Parathyroid adenoma (tissue), 2 donors: Measurements from ENCODE around the gene KIF1A.

Experiments
- H2AFZ ChIP-seq: fragments of 300-600 bp; sonication (generic); one replicate; pipeline ENCODE4 v1.7.0; 2017; ENCODE audit warnings: antibody characterized with exemption, mild to moderate bottlenecking
- H3K27ac ChIP-seq: fragments of 300-600 bp; sonication (generic); one replicate; pipeline ENCODE4 v1.7.0; 2017
- H3K27me3 ChIP-seq: fragments of 300-600 bp; sonication (generic); one replicate; pipeline ENCODE4 v1.7.0; 2017; ENCODE audit warnings: low read length; ENCODE audit not compliant: control insufficient read depth, insufficient read depth
- H3K36me3 ChIP-seq: fragments of 300-600 bp; sonication (generic); one replicate; pipeline ENCODE4 v1.7.0; 2017; ENCODE audit warnings: low read length; ENCODE audit not compliant: control insufficient read depth, insufficient read depth
- H3K4me1 ChIP-seq: fragments of 300-600 bp; sonication (generic); one replicate; pipeline ENCODE4 v1.7.0; 2017; ENCODE audit warnings: control low read depth
- H3K4me2 ChIP-seq: fragments of 300-600 bp; sonication (generic); one replicate; pipeline ENCODE4 v1.7.0; 2017; ENCODE audit warnings: low read length
- H3K4me3 ChIP-seq: fragments of 300-600 bp; sonication (generic); one replicate; pipeline ENCODE4 v1.7.0; 2017; ENCODE audit warnings: low read depth, low read length
- H3K79me2 ChIP-seq: fragments of 300-600 bp; sonication (generic); one replicate; pipeline ENCODE4 v1.7.0; 2017; ENCODE audit warnings: control low read depth
- H3K9ac ChIP-seq: fragments of 300-600 bp; sonication (generic); one replicate; pipeline ENCODE4 v1.7.0; 2017; ENCODE audit warnings: mild to moderate bottlenecking
- H3K9me3 ChIP-seq: fragments of 300-600 bp; sonication (generic); one replicate; pipeline ENCODE4 v1.7.0; 2017; ENCODE audit warnings: low read length; ENCODE audit not compliant: control insufficient read depth
- CTCF ChIP-seq: fragments of 300-600 bp; sonication (generic); IDR thresholded peaks from one replicate; pipeline ENCODE4 v1.7.0; 2017; ENCODE audit warnings: antibody characterized with exemption, mild to moderate bottlenecking
- donor health status: primary hyperparathyroidism.

KIF1A gene

GRCh38 chr2:240730501-240731177 is 89.4 kb downstream of the KIF1A start:
- no peaks in the 10 kb centered on the region for H3K79me2 ChIP-seq
- H3K36me3 ChIP-seq = no peaks in the 10 kb centered on the region
- no peak overlapping the region for H3K4me2 ChIP-seq
- no peak for TF ChIP-seq CTCF
- no peak overlapping the region for H3K27ac ChIP-seq
- no peak overlapping the region for H3K4me3 ChIP-seq
- H3K4me1 ChIP-seq = no peaks in the 10 kb centered on the region
- no peak overlapping the region for H3K9ac ChIP-seq
- H3K9me3 ChIP-seq = no peaks in the 10 kb centered on the region
- H2AFZ ChIP-seq = no peak overlapping the region
- no peaks in the 10 kb centered on the region for H3K27me3 ChIP-seq

DNA sequence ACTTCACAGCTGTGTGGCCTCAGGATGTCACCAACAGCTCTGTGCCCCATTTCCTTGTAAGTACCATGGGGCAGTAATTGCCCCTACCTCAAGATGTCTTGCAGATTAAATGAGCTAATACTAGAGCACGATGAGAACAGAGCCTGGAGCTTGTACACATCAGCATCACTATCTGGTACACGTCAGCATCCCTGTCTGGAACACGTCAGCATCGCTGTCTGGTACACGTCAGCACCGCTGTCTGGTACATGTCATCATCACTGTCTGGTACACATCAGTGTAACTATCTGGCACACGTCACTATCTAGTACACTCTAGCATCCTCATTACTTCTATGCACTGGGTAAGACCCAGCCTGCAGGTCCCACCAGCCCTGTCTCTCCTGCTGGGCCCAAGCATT is 91.2 kb downstream of the KIF1A start:
- Histone ChIP-seq H3K9me3 (no peaks in the 10 kb centered on the region), H3K4me2 (no peak overlapping the region), H3K9ac (no peak overlapping the region), H3K4me1 (no peaks in the 10 kb centered on the region), H2AFZ (no peak overlapping the region), H3K79me2 (no peaks in the 10 kb centered on the region), H3K27ac (no peak overlapping the region), H3K36me3 (no peaks in the 10 kb centered on the region), H3K4me3 (no peak overlapping the region), H3K27me3 (no peaks in the 10 kb centered on the region)
- TF ChIP-seq CTCF = no peak

DNA sequence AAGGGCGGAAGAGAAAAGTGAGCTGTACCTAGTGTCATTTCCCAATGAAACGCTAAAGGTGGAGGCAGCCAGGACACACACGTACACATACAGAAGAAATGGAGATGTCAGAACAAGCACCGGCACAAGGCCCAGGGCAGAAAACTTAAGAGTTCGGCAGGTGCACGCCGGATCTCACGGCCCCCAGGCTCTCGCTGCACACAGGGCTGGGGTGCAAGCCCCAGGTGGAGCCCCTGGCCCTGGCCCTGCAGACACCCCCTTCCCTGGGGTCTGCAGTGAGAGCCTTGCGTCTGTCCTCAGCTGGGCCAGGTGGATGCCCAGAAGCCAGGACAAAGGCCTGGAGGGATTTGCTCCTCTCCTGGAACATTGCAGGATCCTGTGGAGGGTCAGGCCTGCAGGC is 91.7 kb downstream of the KIF1A start:
- no peaks in the 10 kb centered on the region for H3K9me3 ChIP-seq
- H3K36me3 ChIP-seq = no peaks in the 10 kb centered on the region
- H3K9ac ChIP-seq = no peak overlapping the region
- H3K4me1 ChIP-seq = no peaks in the 10 kb centered on the region
- no peak overlapping the region for H3K27ac ChIP-seq
- H2AFZ ChIP-seq = no peak overlapping the region
- no peak for TF ChIP-seq CTCF
- H3K79me2 ChIP-seq = no peaks in the 10 kb centered on the region
- H3K4me2 ChIP-seq = no peak overlapping the region
- no peak overlapping the region for H3K4me3 ChIP-seq
- H3K27me3 ChIP-seq = no peaks in the 10 kb centered on the region

DNA sequence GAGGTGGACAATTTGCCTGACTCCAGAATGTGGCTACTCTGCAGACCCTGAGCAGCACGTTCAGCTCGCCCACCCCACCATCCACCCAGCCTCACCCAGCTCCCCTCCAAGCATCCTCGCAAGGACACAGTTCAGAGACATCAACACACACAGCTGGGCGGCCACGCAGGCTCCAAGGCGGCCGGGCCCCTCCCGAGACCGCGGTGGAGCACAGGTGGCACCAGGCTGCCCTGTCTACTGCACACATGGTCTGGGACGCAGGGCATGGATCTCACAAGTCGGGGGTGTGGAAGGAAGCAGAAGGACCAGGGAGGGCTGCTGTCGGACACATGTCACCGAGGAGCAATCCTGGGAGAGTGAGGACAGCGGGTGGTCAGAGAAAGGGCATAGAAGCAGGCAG is 92.1 kb downstream of the KIF1A start:
- no peaks in the 10 kb centered on the region for H3K36me3 ChIP-seq
- no peak overlapping the region for H3K4me2 ChIP-seq
- no peaks in the 10 kb centered on the region for H3K4me1 ChIP-seq
- no peak overlapping the region for H3K27ac ChIP-seq
- H3K9me3 ChIP-seq = no peaks in the 10 kb centered on the region
- H2AFZ ChIP-seq = no peak overlapping the region
- no peak overlapping the region for H3K4me3 ChIP-seq
- H3K27me3 ChIP-seq = no peaks in the 10 kb centered on the region
- no peak for TF ChIP-seq CTCF
- no peak overlapping the region for H3K9ac ChIP-seq
- H3K79me2 ChIP-seq = no peaks in the 10 kb centered on the region

GRCh38 chr2:240727439-240727838 is 92.6 kb downstream of the KIF1A start:
- no peaks in the 10 kb centered on the region for H3K9me3 ChIP-seq
- H3K36me3 ChIP-seq = no peaks in the 10 kb centered on the region
- H3K27ac ChIP-seq = no peak overlapping the region
- no peaks in the 10 kb centered on the region for H3K27me3 ChIP-seq
- H3K4me3 ChIP-seq = no peak overlapping the region
- H3K9ac ChIP-seq = no peak overlapping the region
- no peaks in the 10 kb centered on the region for H3K4me1 ChIP-seq
- H3K4me2 ChIP-seq = no peak overlapping the region
- TF ChIP-seq CTCF = no peak
- H2AFZ ChIP-seq = no peak overlapping the region
- no peaks in the 10 kb centered on the region for H3K79me2 ChIP-seq
